HG03342 (cell line): ENCODE measurements around the gene ASAH2B.
"Not testable (repeated sequence)": the region's sequence is repeated elsewhere in the genome, so short reads cannot be mapped to it uniquely, and the experiment has no call there.

Experiments
- ATAC-seq: cut with Tn5 transposase; IDR thresholded peaks from one replicate; pipeline ENCODE4 v1.9.1; 2021; ENCODE audit warnings: mild to moderate bottlenecking, moderate library complexity; ENCODE audit not compliant: unreplicated experiment

The ASAH2B gene

DNA sequence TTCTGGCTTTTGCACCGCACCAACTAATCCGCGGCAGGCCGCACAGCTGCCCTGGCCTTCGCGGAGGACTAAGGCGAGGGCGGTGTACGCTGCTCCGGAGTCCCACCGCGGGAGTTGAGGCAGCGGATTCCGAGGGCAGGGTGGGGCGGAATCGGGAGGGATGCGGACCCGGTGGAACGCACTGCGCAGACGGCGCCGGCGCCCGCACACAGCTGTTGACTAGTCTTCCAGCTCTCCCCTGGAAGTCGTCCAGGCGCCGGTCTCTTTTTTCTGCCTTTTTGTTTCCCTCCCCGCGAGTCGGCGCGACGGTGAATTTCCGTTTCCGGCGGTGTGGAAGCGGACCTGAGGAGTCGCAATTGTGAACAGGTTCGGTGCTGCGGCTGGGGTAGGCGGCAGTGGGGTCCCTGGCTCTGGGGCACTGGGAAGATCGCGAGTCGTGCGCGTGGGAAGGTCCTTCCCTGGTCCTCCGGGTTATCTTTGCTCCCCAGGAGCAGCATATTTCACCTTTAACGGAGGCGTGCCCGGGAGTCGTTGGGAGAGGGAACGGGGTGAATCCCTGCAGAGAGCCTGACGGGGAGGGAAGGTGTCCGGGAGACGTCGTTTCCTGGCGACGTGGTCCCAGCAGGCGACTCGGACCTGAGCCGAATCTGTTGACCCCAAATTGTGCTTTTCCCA, at the start of gene ASAH2B:
Gene ASAH2B, plus strand, starts transcription at position 319 of the 675 bp plus-strand sequence. CDS start 5,195 bp downstream, outside the sequence.
- ATAC-seq, result peak; percentile 79

DNA sequence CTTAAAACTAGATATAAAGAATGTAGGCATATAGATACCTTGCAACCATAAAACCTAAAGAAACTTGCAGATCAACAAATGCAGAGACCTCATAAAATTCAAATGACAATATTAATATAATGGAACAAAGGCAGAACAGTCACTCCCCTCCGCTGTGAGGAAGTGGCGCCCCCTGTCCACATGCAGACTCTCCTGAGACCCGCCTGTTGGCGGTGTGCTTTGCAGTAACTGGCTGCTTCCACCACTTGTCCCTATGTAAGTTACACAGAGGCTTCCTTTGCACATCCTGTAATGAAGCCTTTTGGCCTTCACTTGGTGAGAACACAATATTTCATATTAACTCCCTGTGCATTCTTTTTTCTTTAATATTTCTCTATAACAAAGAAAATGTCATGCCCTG, 41.9 kb upstream of the ASAH2B start:
- ATAC-seq, result not testable (repeated sequence)

DNA sequence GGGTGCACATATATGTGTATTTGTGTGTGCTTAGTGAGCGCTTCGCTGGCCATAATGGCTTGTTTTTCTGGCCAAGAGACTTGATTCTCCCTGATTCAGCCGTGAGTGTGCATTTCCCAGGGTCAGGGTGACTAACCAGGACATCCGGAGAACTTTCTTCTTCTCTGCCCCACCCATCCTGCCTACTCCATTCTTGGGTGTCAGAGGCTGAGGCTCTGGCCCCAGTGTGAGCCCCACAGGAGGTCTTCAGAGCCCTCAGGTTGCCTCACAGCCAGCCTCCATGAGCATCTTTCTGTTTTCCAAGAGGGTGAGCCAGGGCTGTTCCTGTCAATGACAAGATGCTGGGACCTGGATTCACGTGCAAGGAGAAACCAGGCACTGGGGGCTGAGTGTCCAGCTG, 37.8 kb upstream of the ASAH2B start:
- ATAC-seq, result not testable (repeated sequence)

GRCh38 chr10:50702997-50703396, 36.7 kb upstream of the ASAH2B start:
- ATAC-seq, result not testable (repeated sequence)

DNA sequence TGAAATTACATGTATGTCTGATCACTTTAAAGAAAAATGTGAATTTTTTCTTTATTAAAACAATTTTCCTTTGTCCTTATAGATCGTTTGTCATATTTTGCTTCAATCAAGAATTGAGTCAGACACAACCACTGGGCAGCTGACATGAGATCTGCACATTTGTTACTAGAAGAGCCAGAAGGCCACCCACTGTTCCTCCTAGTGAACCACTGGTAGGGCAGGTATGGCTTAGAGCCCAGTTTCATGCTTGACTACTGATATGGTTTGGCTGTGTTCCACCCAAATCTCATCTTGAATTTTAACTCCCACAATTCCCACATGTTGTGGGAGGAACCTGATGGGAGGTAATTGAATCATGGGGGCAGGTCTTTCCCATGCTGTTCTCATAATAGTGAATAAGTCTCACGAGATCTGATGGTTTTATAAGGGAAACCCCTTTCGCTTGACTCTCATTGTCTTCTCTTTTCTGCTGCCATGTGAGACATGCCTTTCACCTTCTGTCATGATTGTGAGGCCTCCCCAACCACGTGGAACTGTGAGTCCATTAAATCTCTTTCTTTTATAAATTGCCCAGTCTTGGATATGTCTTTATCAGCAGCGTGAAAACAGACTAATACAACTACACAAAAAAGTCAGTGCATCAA, 35.2 kb upstream of the ASAH2B start:
- ATAC-seq, result not testable (repeated sequence)

DNA sequence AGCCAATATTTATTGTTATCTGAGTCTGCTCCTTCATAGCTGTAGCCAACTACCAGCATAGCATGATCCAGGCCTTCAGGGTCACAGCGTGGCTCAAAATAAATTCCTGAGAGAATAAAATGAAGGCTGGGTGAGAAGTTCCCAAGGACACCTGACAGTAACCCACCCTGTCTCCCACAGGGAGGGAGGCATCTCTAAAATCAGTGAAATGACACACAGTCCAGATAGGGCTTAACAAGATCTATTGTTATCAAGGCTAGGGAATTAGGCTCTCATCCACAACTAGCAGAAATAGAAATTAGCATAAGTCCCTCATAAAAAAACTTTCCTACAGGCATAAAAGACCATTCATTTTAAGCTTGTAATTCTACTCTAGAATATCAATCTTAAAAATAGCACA, 33.7 kb upstream of the ASAH2B start:
- ATAC-seq, result not testable (repeated sequence)

GRCh38 chr10:50710241-50710640, 29.5 kb upstream of the ASAH2B start:
- ATAC-seq, result not testable (repeated sequence)

GRCh38 chr10:50723812-50724211, 15.9 kb upstream of the ASAH2B start:
- ATAC-seq, result peak; percentile 71

- ATAC-seq, result not testable (repeated sequence)
Measured at GRCh38 chr10:50728112-50728511, 11.6 kb upstream of the ASAH2B start.

GRCh38 chr10:50738987-50739617, 634 bp upstream of the ASAH2B start:
- not testable (repeated sequence) for ATAC-seq

GRCh38 chr10:50740293-50740648, 535 bp downstream of the ASAH2B start:
- ATAC-seq, result peak; percentile 47

DNA sequence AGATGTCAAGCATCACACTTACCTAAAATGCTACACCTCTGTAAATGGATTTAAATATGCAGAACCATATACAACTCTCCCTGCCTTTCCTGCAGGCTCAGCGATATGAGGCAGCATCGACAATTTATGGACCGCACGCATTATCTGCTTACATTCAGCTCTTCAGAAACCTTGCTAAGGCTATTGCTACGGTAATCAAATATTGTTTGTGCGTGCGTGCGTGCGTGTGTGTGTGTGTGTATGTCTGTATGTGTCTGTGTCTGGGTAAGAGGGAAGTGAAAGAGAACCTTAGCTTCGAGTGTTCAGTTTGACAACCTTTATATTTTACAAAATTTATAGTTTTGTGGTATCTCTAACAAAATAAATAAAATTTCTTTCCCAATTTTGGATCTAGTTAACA, 3.1 kb downstream of the ASAH2B start:
- not testable (repeated sequence) for ATAC-seq

DNA sequence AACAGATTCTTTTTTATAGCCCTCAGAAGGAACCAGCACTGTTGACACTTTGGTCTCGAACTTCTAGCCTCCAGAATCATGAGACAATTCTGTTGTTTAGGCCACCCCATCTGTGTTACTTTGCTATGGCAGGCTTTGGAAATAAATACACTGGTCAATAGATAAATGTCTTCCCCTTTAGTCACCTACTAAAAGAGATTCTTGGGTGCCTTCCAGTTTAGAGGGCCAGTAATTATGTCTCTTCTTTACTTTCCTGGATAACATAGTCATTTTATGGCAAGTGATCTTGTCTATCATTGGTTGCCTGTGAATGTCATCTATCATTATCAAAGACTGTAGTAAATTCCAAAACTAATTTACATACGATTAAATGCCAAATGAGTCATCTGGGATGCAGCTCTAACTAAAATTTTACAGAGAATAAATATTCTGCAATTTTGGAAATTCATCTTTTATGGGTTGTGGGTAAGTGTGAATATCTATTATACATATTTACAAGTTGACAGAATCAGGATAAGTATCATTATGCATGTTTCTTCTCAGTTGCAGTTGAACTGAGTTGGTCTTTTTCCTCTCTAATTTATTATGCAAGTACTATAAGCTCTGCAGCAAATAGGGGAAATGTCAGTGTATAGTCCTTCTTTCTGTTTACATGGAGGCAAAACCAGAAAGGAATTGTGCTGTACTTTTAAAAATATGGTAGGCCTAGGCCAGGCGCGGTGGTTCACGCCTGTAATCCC, 27.2 kb downstream of the ASAH2B start:
- ATAC-seq, result not testable (repeated sequence)

DNA sequence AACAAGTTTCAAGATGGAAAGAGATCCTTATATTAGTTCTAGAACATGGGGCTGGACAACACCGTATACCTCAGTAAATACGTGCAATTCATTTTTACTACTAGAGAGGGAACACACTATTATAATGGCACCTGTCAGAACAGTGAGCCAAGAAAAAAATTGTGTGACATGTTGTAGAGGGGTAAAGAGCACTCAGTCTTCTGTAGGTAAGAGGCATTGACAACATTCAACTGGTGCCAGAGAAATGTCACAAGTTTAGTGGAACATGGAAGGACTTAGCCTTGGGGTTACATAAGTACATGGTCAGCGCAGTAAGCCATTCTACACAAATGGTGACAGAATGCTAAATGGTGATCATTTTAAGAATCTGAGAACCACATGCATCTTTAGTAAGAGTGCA, 32.3 kb downstream of the ASAH2B start:
- not testable (repeated sequence) for ATAC-seq

DNA sequence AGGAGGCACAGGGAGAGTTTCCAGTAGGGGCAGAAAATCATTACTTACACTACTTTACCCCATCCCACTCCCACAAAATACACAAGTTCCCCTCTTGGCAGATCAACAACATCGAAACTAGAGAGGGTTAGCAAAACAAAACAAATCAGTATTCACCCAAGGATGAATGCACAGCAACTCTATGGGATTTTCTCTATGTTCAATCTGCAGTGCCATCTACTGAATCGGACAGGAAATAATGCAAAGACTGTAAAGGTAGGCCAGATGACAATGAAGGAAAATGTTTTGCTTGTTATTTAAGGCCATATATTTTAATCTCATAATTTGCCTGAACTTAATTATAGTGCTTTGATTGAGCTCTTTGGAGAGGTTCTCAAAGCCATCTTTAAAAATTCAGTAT, 35.1 kb downstream of the ASAH2B start:
- not testable (repeated sequence) for ATAC-seq

DNA sequence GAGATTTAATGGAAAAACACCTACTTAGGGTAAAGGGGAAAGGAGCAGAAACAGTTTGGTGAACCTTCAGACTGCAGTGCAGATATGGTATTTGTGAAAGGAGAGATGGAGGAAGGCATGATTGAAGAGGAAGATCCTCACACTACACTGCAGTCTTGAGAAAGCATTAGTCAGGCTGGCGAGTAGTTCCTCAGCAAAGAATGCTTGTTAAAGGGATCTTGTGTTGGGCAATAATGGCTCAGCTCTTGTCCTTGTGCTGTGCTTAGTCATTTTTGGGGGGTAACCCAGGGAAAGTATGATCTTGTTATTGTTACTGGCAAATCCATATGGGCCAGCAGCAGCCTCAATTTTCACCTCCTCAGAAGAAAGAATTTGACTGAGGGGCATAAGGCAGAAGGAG, 40.3 kb downstream of the ASAH2B start:
- not testable (repeated sequence) for ATAC-seq

GRCh38 chr10:50782017-50782416, 42.3 kb downstream of the ASAH2B start:
- ATAC-seq, result not testable (repeated sequence)

GRCh38 chr10:50787962-50788361, 48.2 kb downstream of the ASAH2B start:
- ATAC-seq, result not testable (repeated sequence)

- peak; percentile 53 for ATAC-seq
Measured at GRCh38 chr10:50788951-50789945, 49.5 kb downstream of the ASAH2B start.

- no peak for ATAC-seq
Measured at GRCh38 chr10:50794490-50794889, 54.8 kb downstream of the ASAH2B start.
